Measurements from ENCODE around the gene PGAM2.

Gene PGAM2

GRCh38 chr7:44110719-44111635, 45.6 kb upstream of the PGAM2 start:
- Histone ChIP-seq H3K27ac (peak overlapping the region; percentile 98 to 99), H3K4me3 (peak overlapping the region; percentile 22)
- no peak for DNase-seq (ENCODE audit: low spot score)
- no peak for TF ChIP-seq CTCF (IDR thresholded peaks at IDR 0.05)

GRCh38 chr7:44109991-44110390, 44.6 kb upstream of the PGAM2 start:
- H3K27ac ChIP-seq = peak overlapping the region; percentile 98 to 99
- no peak for DNase-seq (ENCODE audit: low spot score)
- no peak for TF ChIP-seq CTCF (IDR thresholded peaks at IDR 0.05)
- no peak overlapping the region for H3K4me3 ChIP-seq

- TF ChIP-seq CTCF (IDR thresholded peaks at IDR 0.05) = no peak
- Histone ChIP-seq H3K27ac (peak overlapping the region; percentile 98 to 99), H3K4me3 (peak overlapping the region; percentile 80)
- DNase-seq (ENCODE audit: low spot score) = no peak
Observed at GRCh38 chr7:44108768-44109750, 43.7 kb upstream of the PGAM2 start.

- DNase-seq (ENCODE audit: low spot score) = no peak
- H3K4me3 ChIP-seq = peak overlapping the region; percentile 80
- TF ChIP-seq CTCF (IDR thresholded peaks at IDR 0.05) = no peak
- H3K27ac ChIP-seq = peak overlapping the region; percentile 98 to 99
Observed at GRCh38 chr7:44107961-44108767, 42.8 kb upstream of the PGAM2 start.

- TF ChIP-seq CTCF (IDR thresholded peaks at IDR 0.05) = no peak
- H3K27ac ChIP-seq = peak overlapping the region; percentile 98 to 99
- no peak for DNase-seq (ENCODE audit: low spot score)
- H3K4me3 ChIP-seq = peak overlapping the region; percentile 80
Observed at GRCh38 chr7:44107116-44107960, 42.0 kb upstream of the PGAM2 start.

All from coronary artery (tissue), 2 donors.